ENCODE results near the gene CRIM1. TPM values are rescaled to one million over a fixed set of nuclear protein-coding genes. Genes with fewer than 3 reads are reported as not detected.

Gene CRIM1
- total RNA-seq, 1 donor: 949 TPM

GRCh38 chr2:36476411-36476810, 120.8 kb downstream of the CRIM1 start:
- TF ChIP-seq CTCF (IDR thresholded peaks at IDR 0.05; ENCODE audit: insufficient read depth, low read depth, low read length): no peak
- DNase-seq (ENCODE audit: low read depth): peak; percentile 65
- no peak overlapping the region for H3K4me3 ChIP-seq (ENCODE audit: low read depth, low read length)

- DNase-seq (ENCODE audit: low read depth): no peak
- no peak overlapping the region for H3K4me3 ChIP-seq (ENCODE audit: low read depth, low read length)
- TF ChIP-seq CTCF (IDR thresholded peaks at IDR 0.05; ENCODE audit: insufficient read depth, low read depth, low read length): no peak
Observed at GRCh38 chr2:36477315-36477714, 121.7 kb downstream of the CRIM1 start.

- peak; percentile 24 for DNase-seq (ENCODE audit: low read depth)
- TF ChIP-seq CTCF (IDR thresholded peaks at IDR 0.05; ENCODE audit: insufficient read depth, low read depth, low read length): no peak
Observed at GRCh38 chr2:36477746-36478145, 122.2 kb downstream of the CRIM1 start.

GRCh38 chr2:36478332-36478738, 122.8 kb downstream of the CRIM1 start:
- H3K4me3 ChIP-seq (ENCODE audit: low read depth, low read length): no peak overlapping the region
- no peak for TF ChIP-seq CTCF (IDR thresholded peaks at IDR 0.05; ENCODE audit: insufficient read depth, low read depth, low read length)

More at GRCh38 chr2:36477746-36478145, 122.2 kb downstream of the CRIM1 start:
- no peak overlapping the region for H3K4me3 ChIP-seq (ENCODE audit: low read depth, low read length)

GRCh38 chr2:36478999-36479398, 123.4 kb downstream of the CRIM1 start:
- no peak overlapping the region for H3K4me3 ChIP-seq (ENCODE audit: low read depth, low read length)
- no peak for DNase-seq (ENCODE audit: low read depth)
- no peak for TF ChIP-seq CTCF (IDR thresholded peaks at IDR 0.05; ENCODE audit: insufficient read depth, low read depth, low read length)

More at GRCh38 chr2:36478332-36478738, 122.8 kb downstream of the CRIM1 start:
- peak; percentile 77 for DNase-seq (ENCODE audit: low read depth)

- no peak for DNase-seq (ENCODE audit: low read depth)
- TF ChIP-seq CTCF (IDR thresholded peaks at IDR 0.05; ENCODE audit: insufficient read depth, low read depth, low read length): no peak
- no peak overlapping the region for H3K4me3 ChIP-seq (ENCODE audit: low read depth, low read length)
Observed at GRCh38 chr2:36479406-36479805, 123.8 kb downstream of the CRIM1 start.

GRCh38 chr2:36480028-36480427, 124.5 kb downstream of the CRIM1 start:
- DNase-seq (ENCODE audit: low read depth): no peak
- no peak overlapping the region for H3K4me3 ChIP-seq (ENCODE audit: low read depth, low read length)
- TF ChIP-seq CTCF (IDR thresholded peaks at IDR 0.05; ENCODE audit: insufficient read depth, low read depth, low read length): no peak

Data from fibroblast of villous mesenchyme (primary cell).